Kidney epithelial cell (primary cell): ENCODE data around the gene NCAPD3. TPM values are rescaled to one million over a fixed set of nuclear protein-coding genes. Genes with fewer than 3 reads are reported as not detected.

Source experiments
- DNase-seq: peaks from one replicate; pipeline ENCODE4 v3.0.0-alpha.2; 2010; ENCODE audit warnings: low read depth
- H3K27me3 ChIP-seq: 2 replicates; pipeline ENCODE4 v1.6.0; 2011; ENCODE audit warnings: low read length; ENCODE audit not compliant: control insufficient read depth, insufficient read depth
- H3K36me3 ChIP-seq: 2 replicates; pipeline ENCODE4 v1.5.1; 2011; ENCODE audit warnings: low read length; ENCODE audit not compliant: control insufficient read depth, insufficient read depth
- H3K4me3 ChIP-seq: 2 replicates; pipeline ENCODE4 v1.5.1; 2011; ENCODE audit warnings: low read depth, mild to moderate bottlenecking, control low read depth, low read length
- CTCF ChIP-seq: IDR thresholded peaks from 2 replicates; pipeline ENCODE4 v1.5.1; 2011; ENCODE audit warnings: mild to moderate bottlenecking, moderate library complexity, low read length, control low read depth, inconsistent platforms; ENCODE audit not compliant: insufficient read depth, poor library complexity, severe bottlenecking
- total RNA-seq: library from RNA; depleted of rRNA; stranded (reverse); fragments of >200 nt; gene quantifications from 2 replicates; pipeline ENCODE4 v1.2.3, GENCODE V29; 2015

The NCAPD3 gene
- total RNA-seq, 1 donor from 2014 or later: 9.7 TPM

GRCh38 chr11:134207538-134208239 lies 16.1 kb downstream of the NCAPD3 start:
- TF ChIP-seq CTCF: peak; percentile 65
- H3K27me3 ChIP-seq: no peaks in the 10 kb centered on the region
- no peak for DNase-seq
- peaks cover 1% of the 10 kb centered on the region for H3K36me3 ChIP-seq
- no peak overlapping the region for H3K4me3 ChIP-seq

- Histone ChIP-seq H3K4me3 (no peak overlapping the region), H3K27me3 (no peaks in the 10 kb centered on the region), H3K36me3 (peaks cover 1% of the 10 kb centered on the region)
- no peak for DNase-seq
- no peak for TF ChIP-seq CTCF
Observed at GRCh38 chr11:134206185-134206584, 17.6 kb downstream of the NCAPD3 start.

GRCh38 chr11:134205729-134206128 lies 18.0 kb downstream of the NCAPD3 start:
- Histone ChIP-seq H3K27me3 (no peaks in the 10 kb centered on the region), H3K4me3 (no peak overlapping the region), H3K36me3 (peaks cover 1% of the 10 kb centered on the region)
- no peak for DNase-seq
- TF ChIP-seq CTCF: no peak

- no peak for TF ChIP-seq CTCF
- Histone ChIP-seq H3K36me3 (peaks cover 1% of the 10 kb centered on the region), H3K4me3 (no peak overlapping the region), H3K27me3 (no peaks in the 10 kb centered on the region)
- DNase-seq: no peak
Observed at GRCh38 chr11:134202661-134203060, 21.1 kb downstream of the NCAPD3 start.

GRCh38 chr11:134200688-134201087 lies 23.1 kb downstream of the NCAPD3 start:
- Histone ChIP-seq H3K4me3 (no peak overlapping the region), H3K27me3 (no peaks in the 10 kb centered on the region), H3K36me3 (no peaks in the 10 kb centered on the region)
- no peak for TF ChIP-seq CTCF
- no peak for DNase-seq

GRCh38 chr11:134199531-134199930 lies 24.2 kb downstream of the NCAPD3 start:
- no peak for DNase-seq
- no peak overlapping the region for H3K4me3 ChIP-seq
- no peak for TF ChIP-seq CTCF
- no peaks in the 10 kb centered on the region for H3K36me3 ChIP-seq
- no peaks in the 10 kb centered on the region for H3K27me3 ChIP-seq
